ENCODE measurements around the gene KCNQ5.

- TF ChIP-seq EP300 (IDR thresholded peaks at IDR 0.05) (no peak), CTCF (IDR thresholded peaks at IDR 0.05) (no peak), POLR2AphosphoS5 (IDR thresholded peaks at IDR 0.05) (no peak), POLR2A (IDR thresholded peaks at IDR 0.05) (no peak)
Observed at GRCh38 chr6:73176057-73176456, 554.2 kb downstream of the KCNQ5 start.

All from suprapubic skin (tissue), 4 donors.